ENCODE measurements around the gene KTN1.

KTN1 gene

DNA sequence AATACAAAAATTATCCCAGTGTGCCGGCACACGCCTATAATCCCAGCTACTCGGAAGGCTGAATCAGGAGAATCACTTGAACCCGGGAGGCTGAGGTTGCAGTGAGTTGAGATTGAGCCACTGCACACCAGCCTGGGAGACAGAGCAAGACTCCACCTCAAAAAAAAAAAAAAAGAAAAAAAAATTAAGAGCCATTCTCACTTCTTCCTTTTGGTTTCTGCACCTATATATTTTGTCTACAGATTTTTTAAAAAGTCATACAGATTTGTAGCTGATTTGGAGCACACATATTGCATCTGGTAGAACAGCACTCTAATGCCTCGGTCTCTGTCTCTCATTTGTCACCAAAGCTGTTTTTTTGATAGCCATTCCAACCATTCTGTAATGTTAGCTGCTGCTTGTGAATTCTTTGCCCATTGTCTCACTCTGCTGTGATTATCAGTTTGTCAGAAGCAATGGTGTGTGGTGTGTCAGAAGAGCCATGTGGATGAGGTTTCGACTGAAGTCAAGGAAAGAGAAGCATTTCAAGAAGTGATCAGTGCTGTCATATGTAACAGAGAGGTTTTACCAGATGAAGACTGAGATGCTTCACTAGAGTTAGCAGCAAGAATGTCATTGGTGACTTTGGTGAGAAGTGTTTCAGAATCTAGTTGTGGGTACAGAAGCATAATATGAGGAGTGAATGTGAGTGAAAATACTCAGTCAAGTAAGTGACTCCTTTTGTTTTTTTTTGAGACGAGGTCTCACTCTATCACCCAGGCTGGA, 8.7 kb upstream of the KTN1 start:
- DNase-seq (ENCODE audit: low read depth in 1 of 2, low spot score in 1 of 2), result no peak

DNA sequence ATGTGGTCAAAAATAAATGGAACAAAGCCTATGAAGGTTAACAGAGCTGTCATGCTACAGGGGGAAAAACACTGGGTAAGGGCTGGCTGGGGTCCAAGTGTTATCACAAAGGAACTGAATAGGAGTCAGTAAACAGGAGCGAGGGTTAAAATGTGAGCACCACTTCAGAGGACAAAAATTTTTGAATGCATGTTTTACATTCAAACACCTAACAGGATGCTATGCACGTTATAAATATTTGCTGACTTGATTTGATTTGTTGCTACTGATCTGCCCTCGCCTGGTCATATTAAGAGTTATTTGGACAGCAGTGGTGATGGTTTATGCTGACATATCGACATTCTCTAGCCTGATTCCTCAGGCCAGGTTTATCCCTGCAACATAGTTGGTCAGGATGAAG, 7.4 kb upstream of the KTN1 start:
- DNase-seq (ENCODE audit: low read depth in 1 of 2, low spot score in 1 of 2), result no peak

DNA sequence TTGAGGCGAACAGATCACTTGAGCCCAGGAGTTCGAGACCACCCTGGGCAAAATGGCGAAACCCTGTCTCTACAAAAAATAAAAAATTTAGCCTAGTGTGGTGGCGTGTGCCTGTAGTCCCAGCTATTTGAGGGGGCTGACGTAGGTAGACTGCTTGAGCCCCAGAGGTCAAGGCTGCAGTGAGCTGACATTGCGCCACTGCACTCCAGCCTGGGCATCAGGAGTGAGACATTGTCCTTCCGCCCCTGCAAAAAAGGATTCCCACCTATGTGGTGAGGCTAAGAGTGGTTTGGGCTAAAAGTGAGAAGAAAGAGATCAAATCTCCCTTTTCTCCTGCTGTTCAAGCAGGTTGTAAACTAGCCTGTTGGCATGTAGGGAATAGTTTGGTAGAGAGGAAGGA, 5.0 kb upstream of the KTN1 start:
- DNase-seq (ENCODE audit: low read depth in 1 of 2, low spot score in 1 of 2), result no peak

DNA sequence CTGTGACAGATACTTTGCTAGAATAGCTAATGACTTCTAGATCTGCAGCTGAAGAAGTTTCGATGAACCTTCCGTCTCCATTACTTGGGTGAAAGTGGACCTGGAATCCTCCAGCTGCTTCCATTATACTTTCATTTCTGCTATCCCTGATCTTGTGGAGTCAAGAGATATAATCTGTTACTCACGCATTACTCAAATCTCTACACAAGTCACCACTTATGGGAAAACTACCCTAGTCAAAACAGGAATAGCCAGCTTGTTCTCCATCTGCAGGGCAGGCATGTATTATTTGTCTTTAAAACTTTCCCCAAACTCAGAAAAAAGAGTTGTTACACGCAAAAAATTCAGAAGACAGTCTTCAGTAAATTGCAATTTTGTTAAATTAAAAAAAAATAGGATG, 2.8 kb upstream of the KTN1 start:
- no peak for DNase-seq (ENCODE audit: low read depth in 1 of 2, low spot score in 1 of 2)

DNA sequence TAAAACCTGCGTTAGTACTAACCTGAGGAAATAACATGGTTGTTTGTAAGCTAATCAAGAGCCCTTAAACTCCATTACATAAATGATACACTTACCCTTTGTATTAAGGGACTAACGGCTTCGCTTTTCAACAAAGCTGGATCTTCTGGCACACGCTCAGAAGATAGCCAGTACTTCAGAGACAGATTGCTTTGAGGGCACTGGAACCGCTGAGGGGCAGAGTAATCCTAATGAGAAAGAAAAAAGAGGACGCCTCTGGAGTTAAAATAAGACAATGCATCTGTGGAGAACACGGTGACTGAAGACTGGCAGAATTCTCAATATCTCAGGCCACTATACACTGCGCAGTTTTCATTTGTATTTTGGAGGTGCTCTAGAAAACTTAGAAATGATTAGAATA, 1.5 kb upstream of the KTN1 start:
- DNase-seq (ENCODE audit: low read depth in 1 of 2, low spot score in 1 of 2), result no peak

DNA sequence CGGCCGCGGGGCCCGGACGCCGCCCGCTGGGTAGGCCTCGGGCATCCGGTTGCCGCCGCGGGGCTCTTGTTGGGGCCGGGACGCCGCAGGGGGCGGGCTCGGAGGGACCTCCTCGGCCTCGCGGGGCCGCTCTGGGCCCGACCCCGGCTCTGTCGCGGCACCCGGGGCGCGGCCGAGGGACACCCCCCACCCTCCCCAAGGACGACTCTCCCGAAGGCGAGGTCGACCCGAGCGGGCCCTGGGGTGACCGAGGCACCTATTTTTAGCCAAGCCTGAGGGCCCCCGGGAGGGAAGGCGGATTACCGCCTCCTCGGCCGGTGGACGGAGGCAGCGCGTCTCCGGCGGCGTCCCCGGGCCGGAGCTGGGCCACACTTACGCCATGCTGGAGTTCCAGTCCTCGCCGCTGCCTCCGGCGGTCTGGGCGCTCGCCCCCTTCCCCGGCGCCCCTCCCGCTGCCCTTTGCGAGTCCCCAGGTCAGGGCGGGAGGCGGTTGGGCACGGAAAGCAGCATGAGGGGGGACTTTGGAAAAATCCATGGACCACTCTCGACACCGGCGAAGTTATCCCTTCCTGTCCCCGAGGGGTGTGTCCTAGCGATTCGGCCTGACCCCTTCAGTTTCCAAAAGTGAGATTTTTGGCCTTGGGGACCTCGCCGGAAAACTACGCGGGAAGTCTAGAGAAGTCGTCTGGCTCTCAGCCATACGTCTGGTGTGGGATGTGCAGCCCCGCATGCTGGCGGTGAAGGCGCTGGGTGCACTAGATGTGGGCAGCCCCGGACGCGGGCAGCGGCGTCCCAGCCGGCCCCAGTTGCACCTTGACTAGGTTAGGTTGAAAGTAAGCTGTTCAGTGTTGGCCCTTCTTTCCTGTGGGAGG, 699 bp downstream of the KTN1 start:
- peak; percentile 28 to 30 for DNase-seq (ENCODE audit: low read depth in 1 of 2, low spot score in 1 of 2)

DNA sequence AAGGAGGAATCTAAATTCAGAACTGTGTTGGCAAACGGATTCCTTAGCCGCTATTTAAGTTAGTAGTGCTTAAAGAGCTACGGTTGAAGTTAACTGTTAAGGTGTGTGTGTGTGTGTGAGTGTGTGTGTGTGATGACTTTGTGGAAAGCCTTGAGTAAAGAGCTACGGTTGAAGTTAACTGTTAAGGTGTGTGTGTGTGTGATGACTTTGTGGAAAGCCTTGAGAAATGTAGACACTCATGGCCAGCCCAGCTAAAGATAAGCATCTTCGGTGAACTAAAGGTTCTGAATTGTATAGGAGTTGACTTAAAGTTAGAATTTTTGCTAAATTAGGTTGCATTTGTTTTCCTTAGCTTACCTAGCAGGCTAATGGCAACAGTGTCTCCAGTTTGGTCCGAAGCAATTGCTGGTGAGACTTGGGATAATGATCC, 1.4 kb downstream of the KTN1 start:
- no peak for DNase-seq (ENCODE audit: low read depth in 1 of 2, low spot score in 1 of 2)

DNA sequence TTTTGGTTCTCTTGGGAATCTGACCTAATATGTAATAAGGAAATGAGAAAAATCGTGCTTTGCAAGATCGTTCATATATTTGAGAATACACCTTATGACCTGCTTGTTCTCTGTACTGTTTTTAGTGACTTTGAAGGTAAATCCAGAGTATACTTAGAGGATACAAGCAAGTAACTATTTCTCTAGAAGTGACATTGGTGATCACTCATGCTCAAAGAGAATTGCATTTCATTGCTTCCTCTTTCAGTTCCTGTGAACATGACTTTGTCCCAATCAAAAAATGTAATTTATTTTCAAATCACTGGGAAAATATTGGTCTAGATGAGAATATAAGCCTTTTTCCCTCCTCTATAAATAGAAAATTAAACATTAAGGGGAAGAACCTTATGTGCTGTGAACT, 2.7 kb downstream of the KTN1 start:
- no peak for DNase-seq (ENCODE audit: low read depth in 1 of 2, low spot score in 1 of 2)

DNA sequence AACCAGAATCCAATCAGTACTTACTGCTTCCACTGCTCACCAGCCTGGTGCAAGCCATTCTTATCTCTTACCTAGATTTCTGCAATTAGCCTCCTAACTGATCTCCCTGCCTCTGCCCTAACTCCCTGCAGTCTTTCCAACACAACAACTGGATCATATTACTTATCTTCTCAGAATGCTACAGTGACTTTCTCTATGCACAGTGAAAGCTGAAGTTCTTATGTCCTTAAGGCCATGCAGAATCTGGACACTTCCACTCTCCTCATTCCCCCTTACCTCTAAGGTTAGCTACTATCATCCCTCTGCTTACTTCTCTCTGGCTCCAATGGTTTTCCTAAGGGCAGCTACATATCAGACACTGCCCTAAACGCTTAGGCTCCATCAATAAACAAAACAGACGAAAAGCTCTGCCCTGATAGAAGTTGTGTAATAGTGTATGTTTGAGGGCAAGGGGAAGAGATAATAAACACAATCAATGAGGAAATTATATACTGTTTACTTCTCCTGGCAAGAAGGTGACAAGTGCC, 4.0 kb downstream of the KTN1 start:
- DNase-seq (ENCODE audit: low read depth in 1 of 2, low spot score in 1 of 2), result no peak

DNA sequence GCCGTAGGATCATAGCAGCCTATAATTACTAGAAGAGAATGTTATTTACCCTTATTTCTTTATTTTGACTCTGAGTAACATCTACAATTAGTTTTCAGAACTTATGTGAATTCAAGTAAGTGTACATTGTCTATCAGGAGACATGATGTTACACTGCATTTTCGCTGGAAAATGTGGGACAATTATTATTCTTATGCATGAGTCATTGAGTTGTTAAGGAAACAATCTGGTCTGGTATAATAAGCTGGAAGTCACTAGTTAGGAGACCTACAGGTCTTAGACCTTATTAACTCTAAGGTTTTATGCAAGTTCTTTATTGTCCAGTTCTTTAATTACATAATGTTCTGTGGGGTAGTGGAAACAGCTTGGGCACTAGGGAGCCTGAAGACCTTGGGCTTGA, 5.8 kb downstream of the KTN1 start:
- DNase-seq (ENCODE audit: low read depth in 1 of 2, low spot score in 1 of 2), result no peak

DNA sequence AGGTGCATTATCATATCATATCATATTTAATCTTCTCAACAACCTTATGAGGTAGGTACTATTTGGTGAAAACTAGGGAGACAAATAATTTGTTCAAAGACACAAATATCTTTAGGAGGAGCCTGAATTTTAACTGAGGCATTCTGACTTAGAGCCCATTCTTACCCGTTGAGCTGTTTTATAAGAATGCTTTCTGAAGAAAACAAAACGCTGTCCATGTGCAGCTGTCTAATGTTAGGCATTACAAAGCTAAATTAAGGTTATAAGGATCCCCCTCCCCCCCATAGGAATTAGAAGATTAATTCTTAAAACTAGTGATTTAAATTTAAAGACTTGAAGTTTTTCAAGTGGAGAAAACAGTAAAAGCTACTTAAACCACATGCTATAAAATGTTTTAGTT, 6.4 kb downstream of the KTN1 start:
- no peak for DNase-seq (ENCODE audit: low read depth in 1 of 2, low spot score in 1 of 2)

DNA sequence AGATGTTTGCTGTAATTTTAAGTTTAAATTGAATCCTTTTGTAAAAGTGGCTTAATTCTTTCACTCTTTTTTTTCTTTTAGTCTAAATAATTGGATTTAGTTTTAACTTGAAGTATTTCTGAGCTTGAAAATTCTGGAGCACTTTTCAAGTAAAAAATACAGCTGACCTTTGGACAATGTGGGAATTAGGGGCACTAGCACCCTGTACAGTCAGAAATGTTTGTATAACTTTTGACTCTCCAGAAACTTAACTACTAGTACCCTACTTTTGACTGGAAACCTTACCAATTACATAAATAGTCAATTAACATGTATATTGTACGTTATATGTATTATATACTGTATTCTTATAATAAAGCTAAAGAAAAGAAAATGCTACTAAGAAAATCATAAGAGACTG, 7.8 kb downstream of the KTN1 start:
- DNase-seq (ENCODE audit: low read depth in 1 of 2, low spot score in 1 of 2), result no peak

DNA sequence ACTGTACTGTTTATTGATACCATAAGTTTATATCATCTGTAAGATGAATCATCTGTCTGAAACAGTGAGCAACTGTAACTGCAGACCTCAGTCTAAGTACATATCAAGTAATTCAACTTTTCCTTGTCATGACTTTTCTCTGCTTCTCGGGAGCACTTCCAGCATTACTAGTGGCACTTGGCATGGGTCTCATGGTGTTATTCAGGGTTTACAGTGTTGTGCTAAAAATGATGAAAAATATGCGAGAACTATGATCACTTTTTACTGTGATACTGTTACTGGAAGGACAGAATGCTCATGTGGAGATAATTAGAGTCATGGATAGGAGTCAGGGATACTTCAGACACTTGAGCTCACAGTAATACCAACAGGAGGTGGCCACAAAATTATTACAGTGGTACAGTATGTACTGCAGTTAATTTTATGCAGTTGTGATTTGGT, 8.3 kb downstream of the KTN1 start:
- no peak for DNase-seq (ENCODE audit: low read depth in 1 of 2, low spot score in 1 of 2)

DNA sequence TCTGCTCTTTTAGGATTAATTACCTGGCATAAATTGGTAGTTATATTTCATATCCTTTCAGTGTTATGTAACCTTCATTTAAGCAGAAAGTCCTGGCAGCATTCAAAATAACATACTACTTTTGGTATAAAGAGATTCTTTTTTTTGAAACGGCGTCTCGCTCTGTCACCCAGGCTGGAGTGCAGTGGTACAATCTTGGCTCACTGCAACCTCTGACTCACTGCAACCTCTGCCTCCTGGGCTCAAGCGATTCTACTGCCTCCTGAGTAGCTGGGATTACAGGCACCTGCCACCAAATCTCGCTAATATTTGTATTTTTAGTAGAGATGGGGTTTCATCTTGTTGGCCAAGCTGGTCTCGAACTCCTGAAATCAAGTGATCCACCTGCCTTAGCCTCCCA, 9.2 kb downstream of the KTN1 start:
- DNase-seq (ENCODE audit: low read depth in 1 of 2, low spot score in 1 of 2), result no peak

DNA sequence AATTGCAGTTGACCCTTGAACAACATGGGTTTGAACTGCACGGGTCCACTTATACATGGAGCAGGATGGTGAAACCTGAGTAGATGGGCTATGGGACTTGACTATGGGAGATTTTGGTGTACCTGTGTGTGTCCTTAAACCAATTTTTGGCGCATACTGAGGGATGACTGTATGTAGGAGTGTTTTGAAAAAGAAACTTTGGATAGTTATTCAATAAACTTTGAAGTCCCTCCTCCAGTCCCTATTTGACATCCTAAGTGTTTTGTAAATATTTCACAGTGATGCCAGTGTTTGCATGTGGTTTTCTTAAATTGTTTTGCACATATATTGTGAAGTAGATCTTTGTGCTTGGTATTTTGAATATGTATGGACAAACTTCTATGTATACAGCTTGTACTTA, 12.4 kb downstream of the KTN1 start:
- DNase-seq (ENCODE audit: low read depth in 1 of 2, low spot score in 1 of 2), result no peak

DNA sequence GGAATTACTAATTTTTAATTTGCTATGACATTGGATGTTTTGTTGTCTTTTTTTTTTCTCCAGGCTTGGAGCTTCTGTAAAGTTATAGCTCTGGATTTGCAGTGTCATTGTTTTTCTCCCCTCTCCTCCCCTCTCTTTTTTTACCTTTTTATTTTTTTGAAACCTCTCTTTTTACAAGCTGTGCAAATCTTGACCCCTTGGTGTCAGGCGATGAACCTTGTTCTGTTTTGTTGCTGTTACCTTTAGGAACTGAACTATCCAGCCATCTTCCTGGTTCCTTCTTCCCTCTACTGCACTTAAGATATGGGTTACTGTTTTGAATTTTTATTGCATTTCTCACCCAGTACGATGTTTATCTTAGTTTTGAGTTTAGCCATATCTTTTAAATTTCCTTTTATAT, 13.7 kb downstream of the KTN1 start:
- no peak for DNase-seq (ENCODE audit: low read depth in 1 of 2, low spot score in 1 of 2)

DNA sequence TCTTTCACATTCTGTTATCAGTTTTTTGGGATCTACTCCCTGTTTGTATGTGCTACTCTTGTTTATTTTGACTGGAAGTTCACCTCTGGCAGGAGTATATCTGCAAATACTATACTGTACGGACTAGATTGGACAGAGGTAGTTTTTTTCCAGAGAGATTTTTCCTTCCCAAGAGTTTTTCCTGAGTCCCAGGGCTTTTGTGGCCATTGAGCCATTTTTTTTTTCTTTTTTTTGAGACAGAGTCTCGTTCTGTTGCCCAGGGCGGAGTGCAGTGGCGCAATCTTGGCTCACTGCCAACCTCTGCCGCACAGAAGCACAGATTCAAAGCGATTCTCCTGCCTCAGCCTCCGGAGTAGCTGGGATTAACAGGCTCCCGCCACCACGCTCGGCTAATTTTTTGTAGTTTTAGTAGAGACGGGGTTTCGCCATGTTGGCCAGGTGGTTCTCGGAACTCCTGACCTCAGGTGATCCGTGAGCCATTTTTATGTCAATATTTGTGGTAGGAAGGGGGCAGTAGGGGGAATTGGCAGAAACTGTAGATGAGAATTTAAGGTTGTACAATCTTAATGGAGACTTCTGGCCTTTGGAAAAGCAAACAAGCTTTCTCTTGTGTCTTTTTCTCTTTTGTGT, 19.4 kb downstream of the KTN1 start:
- DNase-seq (ENCODE audit: low read depth in 1 of 2, low spot score in 1 of 2), result no peak

DNA sequence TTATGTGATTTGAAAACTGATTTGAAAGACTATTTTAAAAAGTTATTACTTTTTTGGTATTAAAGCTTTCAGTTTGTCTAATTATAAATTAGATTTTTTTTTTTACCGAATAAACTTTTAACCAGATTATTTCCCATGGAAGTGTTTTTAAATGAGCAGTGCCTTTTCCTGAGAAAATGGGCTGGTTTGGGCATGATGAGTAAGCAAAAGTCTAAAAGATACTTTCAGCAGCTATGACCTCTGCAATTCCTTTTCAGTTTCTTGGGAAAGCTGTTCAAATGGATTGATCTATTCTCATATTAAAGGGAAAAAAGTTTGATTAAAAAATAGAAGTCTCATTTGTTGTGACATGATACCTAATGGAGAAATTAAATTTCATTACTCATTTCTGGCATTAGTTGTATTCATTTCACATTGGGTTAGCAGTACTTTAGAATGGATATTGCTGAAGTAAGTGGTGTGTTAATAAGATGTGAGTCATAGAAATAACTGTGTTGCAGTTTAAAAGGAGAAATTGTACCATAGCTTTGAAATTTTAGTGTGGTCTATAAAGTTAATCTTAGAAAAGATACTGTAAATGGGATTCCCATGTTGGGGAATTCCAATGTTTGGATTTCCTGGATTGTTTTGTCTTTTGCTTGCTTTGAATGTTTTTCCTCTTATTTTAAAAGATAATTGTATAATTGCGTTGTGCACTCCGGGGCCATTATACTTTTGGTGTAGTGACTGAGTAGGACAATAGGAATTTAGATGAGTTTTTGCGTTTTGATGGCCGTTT, 21.0 kb downstream of the KTN1 start:
- DNase-seq (ENCODE audit: low read depth in 1 of 2, low spot score in 1 of 2), result no peak

DNA sequence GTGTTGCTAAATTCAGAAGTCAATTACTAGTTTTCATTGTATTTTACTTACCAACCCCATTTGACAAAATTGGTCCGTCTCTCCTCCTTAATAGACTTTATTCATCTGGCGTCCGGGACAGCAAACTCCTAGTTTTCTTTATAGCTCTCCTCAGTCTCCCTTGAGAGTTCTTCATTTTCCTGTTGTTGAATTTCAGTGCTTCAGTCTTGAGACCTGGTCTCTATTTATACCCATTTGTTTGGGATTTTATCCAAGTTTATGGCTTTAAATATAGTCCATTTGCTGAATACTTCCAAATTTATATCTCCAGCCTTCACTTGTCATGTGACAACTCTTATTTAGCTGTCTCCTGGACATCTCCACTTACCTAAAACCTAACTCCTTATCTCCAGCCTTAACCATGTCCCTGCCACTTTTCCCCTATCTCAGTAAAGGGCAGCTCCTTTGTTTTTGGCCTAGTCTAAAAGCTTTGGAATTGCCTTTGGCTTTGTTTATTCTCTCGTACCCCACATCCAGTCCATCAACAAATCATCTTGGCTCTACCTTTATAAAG, 23.5 kb downstream of the KTN1 start:
- DNase-seq (ENCODE audit: low read depth in 1 of 2, low spot score in 1 of 2), result no peak

DNA sequence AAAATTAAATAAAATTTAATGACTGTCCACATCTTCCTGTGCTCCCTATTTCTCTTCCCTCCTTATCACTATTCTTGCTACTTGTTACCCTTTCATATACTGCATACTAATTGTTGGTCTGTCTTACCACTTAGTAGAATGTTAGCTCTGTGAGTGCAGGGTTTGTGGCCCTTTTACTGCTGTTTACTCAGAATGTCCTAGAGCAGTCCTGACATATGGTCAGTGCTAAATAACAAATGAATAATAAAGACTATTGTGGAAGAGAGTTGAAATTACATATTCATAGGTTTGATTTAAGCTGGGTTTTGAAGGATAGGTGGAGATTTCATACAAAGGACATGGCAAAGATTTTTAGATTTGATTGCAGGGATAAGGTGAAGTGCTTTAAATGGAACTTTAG, 24.5 kb downstream of the KTN1 start:
- DNase-seq (ENCODE audit: low read depth in 1 of 2, low spot score in 1 of 2), result no peak

DNA sequence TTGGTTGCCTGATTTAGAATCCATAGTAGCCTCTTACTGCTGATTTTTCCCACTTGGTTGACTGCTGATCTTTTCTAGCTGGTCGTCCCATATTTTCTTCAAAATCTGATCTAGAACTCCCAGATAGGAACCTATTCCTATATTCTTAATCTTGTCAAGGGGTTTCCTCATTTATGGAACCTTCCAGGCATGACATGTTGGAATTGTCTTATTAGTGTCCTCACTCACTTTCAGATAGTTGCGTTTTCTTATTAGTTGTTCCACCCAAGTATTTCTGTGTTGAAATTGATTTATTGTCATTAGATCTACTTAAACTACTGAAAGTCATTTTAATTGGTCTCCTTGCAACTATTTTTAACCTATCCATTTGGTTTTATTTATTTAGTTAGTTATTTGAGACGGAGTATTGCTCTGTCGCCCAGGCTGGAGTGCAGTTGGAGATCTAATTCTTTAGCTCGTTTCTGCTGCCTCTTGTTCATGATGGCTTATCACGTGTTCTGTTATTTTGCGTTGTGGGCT, 25.0 kb downstream of the KTN1 start:
- no peak for DNase-seq (ENCODE audit: low read depth in 1 of 2, low spot score in 1 of 2)
